Transverse colon (tissue), 4 donors: Measurements from ENCODE around the gene RPL13A. TPM values are rescaled to one million over a fixed set of nuclear protein-coding genes. Genes with fewer than 3 reads are reported as not detected.

ENCODE experiments used
- DNase-seq: peaks from one replicate; pipeline ENCODE4 v3.0.0-alpha.2; 2019
- H3K27ac ChIP-seq, 4 donors: fragments of 200-600 bp; sonication (generic); 2 replicates each; pipeline ENCODE4 v1.5.1; 2016 to 2018; ENCODE audit warnings: inconsistent platforms in 4 of 4
- H3K27me3 ChIP-seq: fragments of 200-600 bp; sonication (generic); 2 replicates; pipeline ENCODE4 v1.5.1; 2017; ENCODE audit warnings: inconsistent platforms
- H3K36me3 ChIP-seq, 4 donors: fragments of 200-600 bp; sonication (generic); 2 replicates each; pipeline ENCODE4 v1.5.1; 2017 to 2019; ENCODE audit warnings: inconsistent platforms in 4 of 4
- H3K4me1 ChIP-seq, 4 donors: fragments of 200-600 bp; sonication (generic); 2 replicates each; pipeline ENCODE4 v1.5.1; 2017 to 2020; ENCODE audit warnings: inconsistent platforms in 4 of 4
- H3K4me3 ChIP-seq, 4 donors: fragments of 200-600 bp; sonication (generic); 1 replicate in 1 of 4; 2 replicates in 3 of 4; pipeline versions ENCODE4 v1.5.1 to v1.6.1; 2017 to 2019; ENCODE audit warnings: inconsistent platforms in 4 of 4
- H3K9me3 ChIP-seq, 2 donors: fragments of 200-600 bp; sonication (generic); 2 replicates each; pipeline ENCODE4 v1.5.1; 2017 to 2019; ENCODE audit warnings: inconsistent platforms in 2 of 2
- EP300 ChIP-seq: sonication (generic); formaldehyde crosslinking; IDR thresholded peaks from one replicate; pipeline ENCODE4 v1.6.1; 2017; ENCODE audit warnings: antibody characterized with exemption, low read depth
- POLR2A ChIP-seq: fragments of 450-650 bp; IDR thresholded peaks from one replicate; pipeline ENCODE4 v1.6.1; 2016; ENCODE audit warnings: antibody characterized with exemption, mild to moderate bottlenecking, moderate library complexity
- POLR2AphosphoS5 ChIP-seq, 3 donors: sonication (generic); formaldehyde crosslinking; IDR thresholded peaks; one replicate each; pipeline ENCODE4 v1.6.1; 2016; ENCODE audit warnings: antibody characterized with exemption in 3 of 3
- WGBS, 2 donors: methylation state at CpG; one replicate each; pipeline ENCODE4 v1.1.5; 2018; ENCODE audit warnings: low coverage in 1 of 2; 5-methylcytosine and 5-hydroxymethylcytosine counted together
- in situ Hi-C, 4 donors: fragments of 200-750 bp; cut with MboI; loops; one replicate each; pipeline versions ENCODE4 v1.15.0 to v1.15.1; 2017; ENCODE audit warnings: low sequenced_read_pairs in 3 of 4, low pct_ligation_motif_present in 1 of 4, low pct_unique_long_range_greater_than_20kb in 1 of 4
- intact Hi-C: fragments of 100-400 bp; cut with DNase I; formaldehyde crosslinking; loops from one replicate; pipeline ENCODE4 v1.15.1; 2023; ENCODE audit warnings: low total_unique reads
- total RNA-seq, 4 donors: library from RNA; depleted of rRNA; stranded (reverse); fragments of >200 nt; gene quantifications; one replicate each; pipeline ENCODE4 v1.1.0, GENCODE V29; 2016
- TF ChIP-seq, protein P1 (sequence below), 5 experiments: fragments of 200-600 bp in 3 of 5; fragments of 450-650 bp in 2 of 5; sonication (generic) in 3 of 5; IDR thresholded peaks; 1 replicate in 2 of 5; 2 replicates in 3 of 5; pipeline ENCODE4 v1.5.1; 2016 to 2017; ENCODE audit warnings: antibody characterized with exemption in 5 of 5, inconsistent platforms in 3 of 5, mild to moderate bottlenecking in 2 of 5, moderate library complexity in 1 of 5

The RPL13A gene
- total RNA-seq, 4 donors from 2014 or later, result 1,219 to 2,956 (median 2,884) TPM

DNA sequence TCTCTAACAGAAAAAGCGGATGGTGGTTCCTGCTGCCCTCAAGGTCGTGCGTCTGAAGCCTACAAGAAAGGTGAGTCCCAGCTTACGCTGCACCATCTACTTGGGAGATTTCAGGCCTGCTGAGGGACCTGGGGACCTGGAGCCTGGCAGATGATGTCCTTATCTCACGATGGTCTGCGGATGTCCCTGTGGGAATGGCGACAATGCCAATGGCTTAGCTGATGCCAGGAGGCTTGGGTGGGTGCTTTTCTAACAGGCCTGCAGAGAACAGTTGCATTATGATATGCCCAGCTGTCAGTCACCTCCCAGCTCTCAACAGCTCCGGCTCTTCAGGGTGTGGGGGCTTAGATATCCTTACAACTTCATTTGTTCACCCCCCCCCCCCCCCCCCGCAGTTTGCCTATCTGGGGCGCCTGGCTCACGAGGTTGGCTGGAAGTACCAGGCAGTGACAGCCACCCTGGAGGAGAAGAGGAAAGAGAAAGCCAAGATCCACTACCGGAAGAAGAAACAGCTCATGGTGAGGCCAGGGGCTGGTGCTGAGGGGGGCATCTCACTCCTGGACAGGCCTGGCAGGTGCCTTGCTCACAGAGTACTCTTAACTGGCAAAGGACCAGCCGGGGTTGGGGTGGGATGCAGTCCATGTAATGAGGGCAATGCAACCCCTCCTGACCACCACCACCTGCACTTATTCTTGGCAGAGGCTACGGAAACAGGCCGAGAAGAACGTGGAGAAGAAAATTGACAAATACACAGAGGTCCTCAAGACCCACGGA, 3.8 kb downstream of the RPL13A start:
- in situ Hi-C loops (loop anchor here in 1 of 4 donors (25.0 kb wide), 1 partner anchor 371 kb away; the partner anchor contains the start of genes PNKP and PTOV1), intact Hi-C loops (no loop called here)
- TF ChIP-seq EP300, result no peak
- TF ChIP-seq POLR2AphosphoS5 (IDR thresholded peaks at IDR 0.05), result no peak
- TF ChIP-seq, protein P1, sequence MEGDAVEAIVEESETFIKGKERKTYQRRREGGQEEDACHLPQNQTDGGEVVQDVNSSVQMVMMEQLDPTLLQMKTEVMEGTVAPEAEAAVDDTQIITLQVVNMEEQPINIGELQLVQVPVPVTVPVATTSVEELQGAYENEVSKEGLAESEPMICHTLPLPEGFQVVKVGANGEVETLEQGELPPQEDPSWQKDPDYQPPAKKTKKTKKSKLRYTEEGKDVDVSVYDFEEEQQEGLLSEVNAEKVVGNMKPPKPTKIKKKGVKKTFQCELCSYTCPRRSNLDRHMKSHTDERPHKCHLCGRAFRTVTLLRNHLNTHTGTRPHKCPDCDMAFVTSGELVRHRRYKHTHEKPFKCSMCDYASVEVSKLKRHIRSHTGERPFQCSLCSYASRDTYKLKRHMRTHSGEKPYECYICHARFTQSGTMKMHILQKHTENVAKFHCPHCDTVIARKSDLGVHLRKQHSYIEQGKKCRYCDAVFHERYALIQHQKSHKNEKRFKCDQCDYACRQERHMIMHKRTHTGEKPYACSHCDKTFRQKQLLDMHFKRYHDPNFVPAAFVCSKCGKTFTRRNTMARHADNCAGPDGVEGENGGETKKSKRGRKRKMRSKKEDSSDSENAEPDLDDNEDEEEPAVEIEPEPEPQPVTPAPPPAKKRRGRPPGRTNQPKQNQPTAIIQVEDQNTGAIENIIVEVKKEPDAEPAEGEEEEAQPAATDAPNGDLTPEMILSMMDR (IDR thresholded peaks at IDR 0.05), result no peak
- TF ChIP-seq POLR2A, result no peak
- 68% methylated on average over 17 of the region's 17 CpGs; no CpG with 5 or more reads in 1 of the 2 donors for WGBS, 2 donors
- no peaks in the 10 kb centered on the region for H3K27me3 ChIP-seq
- H3K36me3 ChIP-seq, result peaks cover 0 to 34% (median 19%) of the 10 kb centered on the region in 4 donors
- peaks cover 18 to 41% (median 34%) of the 10 kb centered on the region in 4 donors for H3K4me1 ChIP-seq
- H3K4me3 ChIP-seq, result no peak overlapping the region
- no peaks in the 10 kb centered on the region for H3K9me3 ChIP-seq
- no peak for DNase-seq
- peak overlapping the region in 2 of 4 donors; percentile 95 to 97 for H3K27ac ChIP-seq

DNA sequence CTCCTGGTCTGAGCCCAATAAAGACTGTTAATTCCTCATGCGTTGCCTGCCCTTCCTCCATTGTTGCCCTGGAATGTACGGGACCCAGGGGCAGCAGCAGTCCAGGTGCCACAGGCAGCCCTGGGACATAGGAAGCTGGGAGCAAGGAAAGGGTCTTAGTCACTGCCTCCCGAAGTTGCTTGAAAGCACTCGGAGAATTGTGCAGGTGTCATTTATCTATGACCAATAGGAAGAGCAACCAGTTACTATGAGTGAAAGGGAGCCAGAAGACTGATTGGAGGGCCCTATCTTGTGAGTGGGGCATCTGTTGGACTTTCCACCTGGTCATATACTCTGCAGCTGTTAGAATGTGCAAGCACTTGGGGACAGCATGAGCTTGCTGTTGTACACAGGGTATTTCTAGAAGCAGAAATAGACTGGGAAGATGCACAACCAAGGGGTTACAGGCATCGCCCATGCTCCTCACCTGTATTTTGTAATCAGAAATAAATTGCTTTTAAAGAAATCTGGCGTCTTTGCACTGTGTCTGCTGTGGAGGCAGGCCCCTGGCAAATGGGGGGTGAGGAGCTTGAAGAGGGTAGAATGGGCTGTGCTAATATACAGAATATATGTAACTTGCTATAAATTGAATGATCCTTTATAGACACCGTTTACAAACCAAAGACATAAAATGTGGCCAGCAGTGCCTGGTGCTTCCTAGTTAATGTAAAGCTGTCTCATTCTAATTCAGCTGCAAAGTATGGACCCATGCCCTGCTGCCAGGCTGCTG, 4.6 kb downstream of the RPL13A start:
- Histone ChIP-seq H3K4me1 (peaks cover 18 to 40% (median 34%) of the 10 kb centered on the region in 4 donors), H3K27me3 (no peaks in the 10 kb centered on the region), H3K27ac (peak overlapping the region in 2 of 4 donors; percentile 17 to 56), H3K36me3 (peaks cover 0 to 34% (median 19%) of the 10 kb centered on the region in 4 donors), H3K4me3 (no peak overlapping the region), H3K9me3 (no peaks in the 10 kb centered on the region)
- 19 to 56% methylated on average over 2 to 7 of the region's 7 CpGs for WGBS, 2 donors
- intact Hi-C loops, result no loop called here
- no peak for DNase-seq
- TF ChIP-seq, protein P1 (IDR thresholded peaks at IDR 0.05), result no peak
- TF ChIP-seq POLR2A (no peak), POLR2AphosphoS5 (IDR thresholded peaks at IDR 0.05) (no peak), EP300 (no peak)
- in situ Hi-C loops, result loop anchor here in 1 of 4 donors (25.0 kb wide), 1 partner anchor 370 kb away; the partner anchor contains the start of genes PNKP and PTOV1

DNA sequence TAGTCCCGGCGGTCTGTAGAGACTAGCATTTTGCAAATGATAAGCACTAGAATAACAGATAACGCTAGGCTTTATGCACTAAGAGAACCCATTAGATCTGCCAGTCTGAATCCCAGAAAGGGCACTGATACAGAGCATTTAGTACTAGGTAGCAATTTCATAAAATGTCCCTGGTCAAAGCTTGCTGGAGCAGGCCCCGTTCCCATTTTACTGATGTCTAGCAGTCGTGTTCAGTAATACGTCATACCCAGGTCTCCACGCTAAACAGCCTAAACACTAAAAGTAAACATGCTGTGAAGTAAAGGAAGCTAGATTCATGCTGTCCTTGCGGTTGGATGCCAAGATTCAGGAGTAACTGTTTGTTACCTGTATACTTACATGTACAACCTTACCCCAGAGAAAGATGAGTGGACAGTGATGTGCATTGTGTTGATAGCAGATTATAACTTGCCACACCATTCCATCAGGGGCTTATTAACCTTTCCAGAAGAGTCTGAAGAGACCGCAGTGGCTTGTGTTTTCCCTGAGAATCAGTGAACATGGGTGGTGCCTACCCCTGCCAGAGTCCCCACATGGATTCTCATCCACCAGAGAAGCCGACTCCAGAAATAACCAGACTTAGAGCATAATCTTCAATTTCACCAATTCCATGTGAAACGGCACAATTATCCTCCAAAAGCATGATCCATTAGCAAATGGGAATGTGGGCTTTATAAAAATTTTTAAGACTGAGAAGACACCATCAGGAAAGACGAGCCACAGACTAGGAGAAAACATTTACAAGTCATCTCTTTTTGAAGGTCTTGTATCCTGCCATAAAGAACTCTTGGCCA, 5.4 kb downstream of the RPL13A start:
- in situ Hi-C loops, result loop anchor here in 1 of 4 donors (25.0 kb wide), 1 partner anchor 370 kb away; the partner anchor contains the start of genes PNKP and PTOV1
- WGBS, 2 donors, result 38 to 59% methylated on average over 8 to 12 of the region's 12 CpGs
- peaks cover 0 to 38% (median 21%) of the 10 kb centered on the region in 4 donors for H3K36me3 ChIP-seq
- no peak overlapping the region for H3K4me3 ChIP-seq
- peak in 1 of 3 donors; percentile 11 for TF ChIP-seq POLR2AphosphoS5 (IDR thresholded peaks at IDR 0.05)
- no peak for TF ChIP-seq POLR2A
- no peak for TF ChIP-seq EP300
- TF ChIP-seq, protein P1 (IDR thresholded peaks at IDR 0.05), result no peak
- H3K9me3 ChIP-seq, result no peaks in the 10 kb centered on the region
- H3K4me1 ChIP-seq, result peaks cover 25 to 48% (median 42%) of the 10 kb centered on the region in 4 donors
- DNase-seq, result no peak
- H3K27ac ChIP-seq, result peak overlapping the region; percentile 17 to 96 (median 43)
- H3K27me3 ChIP-seq, result no peaks in the 10 kb centered on the region
- intact Hi-C loops, result no loop called here
